Measurements from ENCODE around the gene IQSEC1.

IQSEC1 gene

DNA sequence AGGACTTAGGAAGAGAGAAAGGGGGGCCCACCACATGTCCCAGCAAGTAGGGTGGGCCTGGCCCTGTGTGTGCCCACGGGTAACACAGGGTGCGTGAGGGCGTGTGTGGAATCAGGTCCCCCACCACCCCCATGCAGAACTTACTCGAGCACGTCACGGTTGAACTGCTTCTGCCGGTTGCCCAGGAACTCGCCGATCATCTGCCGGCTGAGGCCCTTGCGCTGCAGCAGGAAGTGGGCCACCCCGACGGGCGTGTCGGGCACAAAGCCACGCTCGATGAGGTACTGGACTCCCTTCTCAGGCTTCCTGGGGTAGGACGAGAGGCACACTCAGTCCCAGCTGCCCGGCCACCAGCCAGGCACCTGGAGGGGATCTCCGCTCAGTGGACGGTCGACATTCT, 148.8 kb downstream of the IQSEC1 start:
- DNase-seq: no peak

GRCh38 chr3:12922881-12923431, 150.3 kb downstream of the IQSEC1 start:
- DNase-seq: no peak

GRCh38 chr3:12922306-12922705, 150.9 kb downstream of the IQSEC1 start:
- no peak for DNase-seq

DNA sequence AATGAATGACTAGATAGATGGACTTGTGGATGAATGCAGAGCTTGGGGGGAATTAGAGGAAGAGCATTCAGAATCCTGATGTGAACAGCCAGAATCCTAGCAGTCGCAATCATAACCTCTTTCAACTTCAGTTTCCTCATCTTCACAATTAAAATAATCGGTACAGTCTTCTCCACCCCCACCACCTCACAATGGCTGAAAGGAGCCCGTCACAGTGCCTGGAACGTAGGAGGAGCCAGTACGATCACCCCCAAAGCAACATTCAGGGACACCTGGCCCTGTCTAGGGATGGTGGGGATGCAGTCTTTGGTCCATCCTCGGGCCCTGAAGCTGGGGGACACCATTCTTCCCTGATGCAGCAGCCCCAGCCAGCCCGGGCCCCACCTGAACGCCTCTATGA, 151.5 kb downstream of the IQSEC1 start:
- no peak for DNase-seq

GRCh38 chr3:12920967-12921366, 152.3 kb downstream of the IQSEC1 start:
- DNase-seq: no peak

- no peak for DNase-seq
Observed at GRCh38 chr3:12919205-12919604, 154.0 kb downstream of the IQSEC1 start.

- DNase-seq: no peak
Observed at GRCh38 chr3:12918231-12918630, 155.0 kb downstream of the IQSEC1 start.

GRCh38 chr3:12916159-12916558, 157.1 kb downstream of the IQSEC1 start:
- DNase-seq: no peak

- no peak for DNase-seq
Observed at GRCh38 chr3:12914088-12914487, 159.1 kb downstream of the IQSEC1 start.

DNA sequence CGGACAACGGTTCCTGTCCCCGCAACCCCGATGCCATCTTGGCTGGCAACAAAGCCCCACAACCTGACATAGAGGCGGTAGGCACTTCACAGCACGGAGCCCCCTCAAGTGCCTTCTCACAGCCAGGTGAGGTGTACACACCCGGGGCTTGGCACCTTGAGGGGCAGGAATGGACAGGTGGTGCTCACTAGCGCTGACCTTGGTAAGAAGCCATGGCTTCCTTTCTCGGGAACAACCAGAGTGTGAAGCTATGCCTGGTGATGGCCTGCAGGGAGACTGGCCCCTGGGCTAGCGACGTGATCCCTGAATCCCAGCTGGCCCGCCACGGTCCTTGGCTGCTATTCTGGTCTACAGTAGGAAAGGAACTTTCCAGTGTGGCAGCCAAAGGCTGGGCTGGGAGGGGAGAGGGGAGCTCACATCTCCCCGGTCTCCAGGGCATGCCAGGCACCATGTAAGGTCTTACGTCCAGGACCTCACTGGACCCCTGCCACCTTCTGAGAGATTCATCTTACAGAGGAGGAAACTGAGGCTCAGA, 161.3 kb downstream of the IQSEC1 start:
- DNase-seq: no peak

- no peak for DNase-seq
Observed at GRCh38 chr3:12910356-12911099, 162.7 kb downstream of the IQSEC1 start.

- DNase-seq: no peak
Observed at GRCh38 chr3:12909710-12910109, 163.5 kb downstream of the IQSEC1 start.

- DNase-seq: no peak
Observed at GRCh38 chr3:12908859-12909258, 164.4 kb downstream of the IQSEC1 start.

DNA sequence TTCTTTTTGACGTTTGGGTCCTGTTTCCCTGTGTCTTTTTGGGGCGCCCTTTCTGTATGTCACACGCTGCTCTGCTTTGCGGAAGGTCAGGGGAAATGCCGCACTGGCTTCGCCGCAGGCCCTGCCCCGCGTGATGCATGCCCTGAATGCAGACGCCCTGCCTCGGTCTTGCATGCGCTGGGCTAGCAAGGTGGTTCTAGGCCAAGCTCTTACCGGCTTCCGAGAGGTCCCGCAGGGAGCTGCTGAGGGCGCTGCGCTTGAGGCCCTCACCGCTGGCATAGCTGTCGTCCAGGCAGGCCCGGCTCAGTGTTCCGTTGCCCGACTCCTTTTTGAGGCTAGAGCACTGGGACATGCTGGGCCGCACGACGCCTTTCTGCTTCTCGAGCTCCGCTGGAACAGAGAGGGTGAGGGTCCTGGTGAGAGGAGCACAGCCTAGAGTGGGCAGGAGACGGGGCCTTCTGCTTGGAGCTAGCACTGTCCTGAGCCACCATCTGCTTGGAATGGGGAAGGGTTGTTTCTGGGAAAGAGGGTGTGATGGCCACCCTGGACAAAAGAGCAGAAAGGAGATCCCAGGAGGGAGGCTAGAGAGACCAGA, 165.0 kb downstream of the IQSEC1 start:
- DNase-seq: no peak

GRCh38 chr3:12907729-12908128, 165.5 kb downstream of the IQSEC1 start:
- no peak for DNase-seq

DNA sequence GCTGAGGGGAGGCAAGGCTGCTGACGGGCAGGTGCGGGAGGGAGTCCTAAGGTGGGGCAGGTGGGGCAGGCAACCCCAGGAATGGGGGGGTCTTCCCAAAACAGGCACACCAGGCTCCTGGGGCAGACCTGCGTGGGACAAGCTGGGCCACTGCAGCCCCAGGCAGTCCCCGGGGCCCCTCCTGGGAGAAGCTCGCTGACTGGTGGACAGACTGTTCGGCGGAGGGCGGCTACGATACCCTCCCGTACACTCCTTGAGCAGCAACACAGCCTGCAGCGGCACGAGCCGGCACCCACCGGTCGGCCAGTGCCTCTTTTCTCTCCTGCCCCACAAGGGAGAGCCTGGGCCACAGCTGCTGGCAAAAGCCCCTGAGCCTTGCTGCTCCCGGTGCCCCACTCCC, 165.9 kb downstream of the IQSEC1 start:
- no peak for DNase-seq

DNA sequence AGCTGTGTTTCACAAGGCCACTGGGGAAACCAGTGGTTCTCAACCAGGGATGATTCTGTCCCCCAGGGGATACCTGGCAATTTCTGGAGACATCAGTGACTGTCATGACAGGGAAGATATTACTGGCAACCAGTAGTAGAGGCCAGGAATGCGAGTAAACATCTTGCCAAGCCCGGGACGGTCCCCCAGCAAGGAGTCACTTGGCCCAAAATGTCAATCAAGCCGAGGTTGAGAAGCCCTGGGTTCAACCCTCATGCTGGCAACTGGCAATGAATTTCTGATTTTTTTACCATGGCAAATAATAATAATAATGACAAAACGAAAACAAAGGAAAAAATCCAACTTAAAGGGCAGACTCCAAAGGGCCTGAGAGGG, 166.3 kb downstream of the IQSEC1 start:
- no peak for DNase-seq

GRCh38 chr3:12906141-12906915, 166.9 kb downstream of the IQSEC1 start:
- no peak for DNase-seq

DNA sequence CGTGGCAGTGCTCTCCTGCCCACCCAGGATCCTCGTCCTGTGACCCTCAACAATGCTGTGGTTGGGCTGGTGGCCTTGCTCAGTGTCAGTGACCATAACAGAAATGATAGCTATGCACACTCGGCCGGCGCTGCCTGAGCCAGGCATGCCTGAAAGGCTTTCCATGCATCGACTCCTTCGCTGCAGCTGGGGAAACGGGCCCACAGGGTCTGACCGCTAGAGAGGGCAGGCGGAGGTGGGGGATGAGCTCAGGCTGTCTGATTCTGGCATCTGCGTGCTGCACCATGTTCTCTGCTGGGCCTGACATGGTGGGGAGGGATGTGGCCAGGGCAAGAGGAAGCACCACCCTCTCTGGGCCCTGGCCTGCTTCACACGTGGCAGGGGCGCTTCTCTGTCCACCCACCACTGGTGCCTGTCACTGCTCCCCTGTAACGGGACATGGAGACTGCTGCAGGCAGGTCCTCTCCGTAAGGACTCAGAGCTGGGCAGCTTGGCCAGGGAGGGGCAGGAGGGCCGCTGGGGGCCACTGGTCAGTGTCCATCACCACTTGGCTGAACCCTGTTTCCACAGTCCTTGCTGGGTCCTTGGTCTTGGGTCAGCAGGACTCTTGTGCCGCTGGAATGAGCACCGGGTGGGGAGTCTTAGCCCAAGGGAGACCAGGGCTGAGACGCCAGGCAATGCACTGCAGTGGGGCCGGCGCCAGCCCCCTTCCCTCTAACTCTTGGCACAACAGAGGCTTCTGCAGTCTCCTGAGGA, 167.7 kb downstream of the IQSEC1 start:
- no peak for DNase-seq

GRCh38 chr3:12904951-12905315, 168.3 kb downstream of the IQSEC1 start:
- no peak for DNase-seq

- DNase-seq: no peak
Observed at GRCh38 chr3:12903881-12904280, 169.3 kb downstream of the IQSEC1 start.

DNA sequence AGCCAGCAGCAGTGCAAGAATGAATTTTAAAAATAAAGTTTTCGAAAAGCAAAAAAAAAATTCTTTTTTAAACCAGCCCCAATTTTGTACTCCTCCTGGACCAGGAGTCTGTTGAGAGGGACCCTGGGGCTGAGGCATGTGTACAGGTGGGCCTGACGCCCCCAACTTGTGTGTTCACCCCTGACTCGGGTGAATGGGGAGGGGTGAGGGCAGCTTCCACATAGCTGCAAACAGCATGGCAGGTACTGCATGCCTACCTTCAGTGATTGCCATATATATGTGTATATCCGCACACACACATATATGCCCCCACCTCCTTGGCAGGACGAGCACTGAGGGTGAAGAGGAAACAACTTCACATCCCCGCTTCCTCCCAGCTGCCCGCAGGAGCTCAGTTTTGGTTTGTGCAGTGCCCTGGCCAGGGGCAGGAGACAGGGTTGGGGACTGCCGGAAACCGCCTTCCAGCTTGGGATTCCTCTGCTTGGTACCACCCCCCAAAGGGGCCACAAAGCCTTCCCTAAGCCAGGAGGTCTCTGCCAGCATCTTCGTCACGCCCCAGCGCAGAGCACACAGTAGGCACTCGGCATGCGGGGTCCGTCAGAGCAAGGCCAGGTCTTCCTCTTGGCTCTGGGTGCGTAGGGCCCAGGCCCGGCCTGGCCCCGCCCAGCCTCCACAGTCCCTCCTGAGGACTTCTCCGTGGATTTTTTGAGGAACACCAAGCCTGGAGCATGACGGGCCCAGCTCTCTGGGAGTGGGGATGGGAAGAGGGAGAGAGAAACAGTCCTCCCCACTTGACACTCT, 170.0 kb downstream of the IQSEC1 start:
- no peak for DNase-seq

All from activated CD4-positive, alpha-beta T cell treated with anti-CD3 and anti-CD28 coated beads, Interleukin-2, amount 50 U/mL, for 4 hours (primary cell).